Caco-2 (cell line): ENCODE data around the gene PBX2. TPM values are rescaled to one million over a fixed set of nuclear protein-coding genes. Genes with fewer than 3 reads are reported as not detected.
"Not testable (repeated sequence)": the region's sequence is repeated elsewhere in the genome, so short reads cannot be mapped to it uniquely, and the experiment has no call there.

Source experiments
- BruUV-seq: library from RNA; stranded (reverse); fragments of 400-500 nt; replicated peaks from 2 replicates; lab custom pipeline; 2021; lab: Mats Ljungman, UMichigan
- CTCF ChIA-PET: fragments of 300-600 bp; sonication (Branson Sonifier 250); formaldehyde crosslinking; loops from one replicate; lab custom pipeline; 2022; ENCODE audit warnings: antibody characterized with exemption; lab: Charles Lee
- POLR2A ChIA-PET: fragments of 300-600 bp; sonication (Branson Sonifier 250); formaldehyde crosslinking; loops from one replicate; lab custom pipeline; 2022; ENCODE audit warnings: antibody characterized with exemption; lab: Charles Lee
- DNase-seq, 2 experiments: peaks; one replicate each; pipeline versions ENCODE4 v3.0.0 to v3.0.0-alpha.2; 2020 to 2022
- H3K27me3 ChIP-seq: replicated peaks from 2 replicates; pipeline ENCODE4 v1.6.0; 2011; ENCODE audit warnings: low read length; ENCODE audit not compliant: control insufficient read depth, insufficient read depth
- H3K36me3 ChIP-seq: 2 replicates; pipeline ENCODE4 v1.5.1; 2011; ENCODE audit warnings: low read length; ENCODE audit not compliant: control insufficient read depth, insufficient read depth
- H3K4me1 ChIP-seq: fragments of 250-450 bp; sonication (Bioruptor Pico); 2 replicates; pipeline ENCODE4 v1.5.1; 2020; ENCODE audit warnings: mild to moderate bottlenecking
- H3K4me3 ChIP-seq: 2 replicates; pipeline ENCODE4 v1.5.1; 2011; ENCODE audit warnings: low read depth, mild to moderate bottlenecking, control low read depth, low read length
- H3K9me3 ChIP-seq: fragments of 250-450 bp; sonication (Bioruptor Pico); 2 replicates; pipeline ENCODE4 v1.5.1; 2020; ENCODE audit warnings: mild to moderate bottlenecking, moderate library complexity
- H3K27ac Mint-ChIP-seq: one replicate; pipeline ENCODE4 v1.8.0; 2022; ENCODE audit warnings: mixed read lengths; ENCODE audit not compliant: unreplicated experiment
- H3K27me3 Mint-ChIP-seq: one replicate; pipeline ENCODE4 v1.8.0; 2022; ENCODE audit warnings: mixed read lengths; ENCODE audit not compliant: insufficient read depth, unreplicated experiment
- H3K36me3 Mint-ChIP-seq: one replicate; pipeline ENCODE4 v1.8.0; 2022; ENCODE audit warnings: mild to moderate bottlenecking, mixed read lengths; ENCODE audit not compliant: insufficient read depth, unreplicated experiment
- H3K4me1 Mint-ChIP-seq: one replicate; pipeline ENCODE4 v1.8.0; 2022; ENCODE audit warnings: low read depth, mixed read lengths; ENCODE audit not compliant: unreplicated experiment
- H3K4me3 Mint-ChIP-seq: one replicate; pipeline ENCODE4 v1.8.0; 2022; ENCODE audit warnings: mild to moderate bottlenecking, moderate library complexity, mixed read lengths; ENCODE audit not compliant: unreplicated experiment
- H3K9me3 Mint-ChIP-seq: one replicate; pipeline ENCODE4 v1.8.0; 2022; ENCODE audit warnings: mixed read lengths; ENCODE audit not compliant: unreplicated experiment
- CTCF ChIP-seq, 2 experiments: fragments of 200-600 bp in 1 of 2; IDR thresholded peaks; 1 replicate in 1 of 2; 2 replicates in 1 of 2; pipeline versions ENCODE4 v1.5.1 to v1.8.0; 2011 to 2022; ENCODE audit warnings: antibody characterized with exemption in 1 of 2, control low read depth in 1 of 2, inconsistent platforms in 1 of 2, low read depth in 1 of 2, low read length in 1 of 2, mild to moderate bottlenecking in 1 of 2, moderate library complexity in 1 of 2; ENCODE audit not compliant: insufficient read depth in 1 of 2, severe bottlenecking in 1 of 2, unreplicated experiment in 1 of 2
- intact Hi-C: fragments of 100-400 bp; cut with micrococcal nuclease; formaldehyde crosslinking; loops from one replicate; pipeline ENCODE4 v1.10.0; 2022; ENCODE audit not compliant: unreplicated experiment
- total RNA-seq: library from RNA; stranded (reverse); gene quantifications from 2 replicates; pipeline ENCODE4 v1.2.3, GENCODE V29; 2022

PBX2 gene
- total RNA-seq, 1 experiment from 2014 or later, result 96.3 TPM

- no peaks in the 10 kb centered on the region for H3K27me3 Mint-ChIP-seq
- peak overlapping the region; percentile 83 for H3K4me3 Mint-ChIP-seq
- peaks cover 23% of the 10 kb centered on the region for H3K4me1 Mint-ChIP-seq
- DNase-seq, result no peak
- intact Hi-C loops, result no loop called here
- H3K9me3 ChIP-seq, result no peaks in the 10 kb centered on the region
- H3K9me3 Mint-ChIP-seq, result no peaks in the 10 kb centered on the region
- no TSS peak for BruUV-seq
- TF ChIP-seq CTCF (IDR thresholded peaks at IDR 0.05; ENCODE audit: insufficient read depth in 1 of 2, low read depth in 1 of 2, low read length in 1 of 2, severe bottlenecking in 1 of 2, unreplicated experiment in 1 of 2), result no peak
- H3K27ac Mint-ChIP-seq, result peak overlapping the region; percentile 90
- H3K27me3 ChIP-seq, result no peaks in the 10 kb centered on the region
- peak overlapping the region; percentile 62 for H3K4me3 ChIP-seq
- H3K36me3 ChIP-seq, result peaks cover 2% of the 10 kb centered on the region; the same call in 1 of the 2 replicates
- ChIA-PET POLR2A (no interaction called here), CTCF (interaction anchor here (0.6 kb wide), 1 partner anchor 69 kb away, joined by 3 read pairs; no protein-coding TSS in a partner anchor)
- peaks cover 41% of the 10 kb centered on the region for H3K36me3 Mint-ChIP-seq
- peaks cover 27% of the 10 kb centered on the region for H3K4me1 ChIP-seq
Observed at GRCh38 chr6:32188381-32189068, 1.5 kb downstream of the PBX2 start.

- POLR2A ChIA-PET, result interaction anchor here (2.1 kb wide), 1 partner anchor 8 kb away, joined by 7 read pairs; no protein-coding TSS in a partner anchor
- peaks cover 23% of the 10 kb centered on the region for H3K4me1 Mint-ChIP-seq
- not testable (repeated sequence) for DNase-seq
Observed at GRCh38 chr6:32187725-32188380, 2.1 kb downstream of the PBX2 start.

GRCh38 chr6:32187009-32187709 is 2.8 kb downstream of the PBX2 start:
- Mint-ChIP-seq H3K27ac (no peak overlapping the region), H3K27me3 (no peaks in the 10 kb centered on the region), H3K9me3 (no peaks in the 10 kb centered on the region), H3K4me3 (peak overlapping the region; percentile 16), H3K4me1 (peaks cover 23% of the 10 kb centered on the region), H3K36me3 (peaks cover 47% of the 10 kb centered on the region)
- Histone ChIP-seq H3K4me1 (peaks cover 27% of the 10 kb centered on the region), H3K4me3 (no peak overlapping the region), H3K36me3 (peaks cover 2% of the 10 kb centered on the region; the same call in 1 of the 2 replicates), H3K9me3 (no peaks in the 10 kb centered on the region), H3K27me3 (no peaks in the 10 kb centered on the region)
- ChIA-PET POLR2A (interaction anchor here (0.6 to 2.1 kb wide), 2 partner anchors 8 to 784 kb away, joined by 3 to 7 read pairs; no protein-coding TSS in a partner anchor), CTCF (no interaction called here)
- no TSS peak for BruUV-seq
- intact Hi-C loops, result no loop called here
- no peak for DNase-seq
- no peak for TF ChIP-seq CTCF (IDR thresholded peaks at IDR 0.05; ENCODE audit: insufficient read depth in 1 of 2, low read depth in 1 of 2, low read length in 1 of 2, severe bottlenecking in 1 of 2, unreplicated experiment in 1 of 2)

More at GRCh38 chr6:32187725-32188380, 2.1 kb downstream of the PBX2 start:
- H3K9me3 ChIP-seq, H3K27me3 ChIP-seq, BruUV-seq, H3K36me3 ChIP-seq, H3K27me3 Mint-ChIP-seq, intact Hi-C loops, H3K9me3 Mint-ChIP-seq, H3K27ac Mint-ChIP-seq, H3K4me3 ChIP-seq: not testable (repeated sequence)
- peaks cover 27% of the 10 kb centered on the region for H3K4me1 ChIP-seq
- Mint-ChIP-seq H3K36me3 (peaks cover 42% of the 10 kb centered on the region), H3K4me3 (peak overlapping the region; percentile 16)
- CTCF ChIA-PET, result interaction anchor here (0.6 kb wide), 1 partner anchor 69 kb away, joined by 3 read pairs; no protein-coding TSS in a partner anchor

- POLR2A ChIA-PET, result interaction anchor here (2.1 kb wide), 1 partner anchor 9 kb away, joined by 7 read pairs; no protein-coding TSS in a partner anchor
- not testable (repeated sequence) for H3K9me3 Mint-ChIP-seq
- CTCF ChIA-PET, result interaction anchor here (0.6 kb wide), 1 partner anchor 16 kb away, joined by 3 read pairs; no protein-coding TSS in a partner anchor
Observed at GRCh38 chr6:32186151-32186840, 3.7 kb downstream of the PBX2 start.

More at GRCh38 chr6:32186151-32186840, 3.7 kb downstream of the PBX2 start:
- peak overlapping the region; percentile 29 for H3K27ac Mint-ChIP-seq
- H3K4me1 Mint-ChIP-seq, result peaks cover 23% of the 10 kb centered on the region
- H3K9me3 ChIP-seq, H3K27me3 ChIP-seq, DNase-seq, BruUV-seq, intact Hi-C loops, H3K27me3 Mint-ChIP-seq, H3K4me3 Mint-ChIP-seq, H3K36me3 ChIP-seq, H3K4me3 ChIP-seq: not testable (repeated sequence)
- peaks cover 26% of the 10 kb centered on the region for H3K4me1 ChIP-seq
- peaks cover 53% of the 10 kb centered on the region for H3K36me3 Mint-ChIP-seq
